Tibial nerve (tissue), 4 donors: ENCODE results near the gene ERN1. TPM values are rescaled to one million over a fixed set of nuclear protein-coding genes. Genes with fewer than 3 reads are reported as not detected.

Experiments used
- DNase-seq, 2 donors: peaks; one replicate each; pipeline ENCODE4 v3.0.0-alpha.2; 2019; ENCODE audit warnings: low spot score in 2 of 2
- H3K27ac ChIP-seq, 4 donors: fragments of 200-600 bp; sonication (generic) in 3 of 4; one replicate each; pipeline ENCODE4 v1.5.1; 2017 to 2019; ENCODE audit warnings: mild to moderate bottlenecking in 1 of 4
- H3K27me3 ChIP-seq, 2 donors: fragments of 200-600 bp; sonication (generic) in 1 of 2; one replicate each; pipeline versions ENCODE4 v1.5.1 to v1.6.0; 2017 to 2019
- H3K36me3 ChIP-seq, 3 donors: fragments of 200-600 bp; sonication (generic); one replicate each; pipeline ENCODE4 v1.5.1; 2018 to 2019
- H3K4me1 ChIP-seq, 4 donors: fragments of 200-600 bp; sonication (generic) in 3 of 4; one replicate each; pipeline ENCODE4 v1.5.1; 2017 to 2019
- H3K4me3 ChIP-seq, 4 donors: fragments of 200-600 bp; sonication (generic) in 3 of 4; one replicate each; pipeline ENCODE4 v1.5.1; 2017 to 2019; ENCODE audit warnings: mild to moderate bottlenecking in 1 of 4, moderate library complexity in 1 of 4
- H3K9me3 ChIP-seq, 4 donors: fragments of 200-600 bp; sonication (generic) in 3 of 4; one replicate each; pipeline ENCODE4 v1.5.1; 2017 to 2019
- CTCF ChIP-seq, 5 experiments: fragments of 200-600 bp in 3 of 5; fragments of 450-650 bp in 2 of 5; sonication (generic) in 3 of 5; IDR thresholded peaks; one replicate each; pipeline ENCODE4 v1.5.1; 2016 to 2019; ENCODE audit warnings: antibody characterized with exemption in 5 of 5, mild to moderate bottlenecking in 3 of 5, moderate library complexity in 2 of 5
- EP300 ChIP-seq, 2 donors: sonication (generic); formaldehyde crosslinking; IDR thresholded peaks; one replicate each; pipeline ENCODE4 v1.6.1; 2017; ENCODE audit warnings: antibody characterized with exemption in 2 of 2, mild to moderate bottlenecking in 1 of 2
- POLR2A ChIP-seq, 2 donors: fragments of 450-650 bp; IDR thresholded peaks; one replicate each; pipeline ENCODE4 v1.6.1; 2017; ENCODE audit warnings: antibody characterized with exemption in 2 of 2, mild to moderate bottlenecking in 2 of 2, moderate library complexity in 2 of 2
- WGBS, 2 donors: methylation state at CpG; one replicate each; pipeline ENCODE4 v1.1.5; 2018; 5-methylcytosine and 5-hydroxymethylcytosine counted together
- total RNA-seq, 4 donors: library from RNA; depleted of rRNA; stranded (reverse); fragments of >200 nt; gene quantifications; one replicate each; pipeline ENCODE4 v1.1.0, GENCODE V29; 2016

Gene ERN1
- total RNA-seq, 4 donors from 2014 or later: 8.7 to 17.7 (median 13.5) TPM

- no peak for DNase-seq
- 82 to 85% methylated on average over 3 of the region's 3 CpGs for WGBS, 2 donors
- TF ChIP-seq CTCF (IDR thresholded peaks at IDR 0.05) (no peak), POLR2A (IDR thresholded peaks at IDR 0.05) (no peak), EP300 (IDR thresholded peaks at IDR 0.05) (no peak)
- no peak overlapping the region for H3K4me3 ChIP-seq
- H3K27me3 ChIP-seq: no peaks in the 10 kb centered on the region
- H3K9me3 ChIP-seq: no peaks in the 10 kb centered on the region
- no peaks in the 10 kb centered on the region for H3K36me3 ChIP-seq
- peaks cover 0 to 14% (median 3%) of the 10 kb centered on the region in 4 donors for H3K4me1 ChIP-seq
- peak overlapping the region in 1 of 4 donors; percentile 52 for H3K27ac ChIP-seq
Observed at GRCh38 chr17:64016974-64017373, 113.0 kb downstream of the ERN1 start.

GRCh38 chr17:64016231-64016784 is 113.6 kb downstream of the ERN1 start:
- no peak for DNase-seq
- peaks cover 0 to 13% (median 3%) of the 10 kb centered on the region in 4 donors for H3K4me1 ChIP-seq
- H3K4me3 ChIP-seq: no peak overlapping the region
- H3K36me3 ChIP-seq: no peaks in the 10 kb centered on the region
- TF ChIP-seq EP300 (IDR thresholded peaks at IDR 0.05) (no peak), CTCF (IDR thresholded peaks at IDR 0.05) (no peak), POLR2A (IDR thresholded peaks at IDR 0.05) (no peak)
- H3K27ac ChIP-seq: peak overlapping the region in 1 of 4 donors; percentile 52
- H3K9me3 ChIP-seq: no peaks in the 10 kb centered on the region
- WGBS, 2 donors: 55% methylated on average over 5 of the region's 5 CpGs
- H3K27me3 ChIP-seq: no peaks in the 10 kb centered on the region

- no peaks in the 10 kb centered on the region for H3K9me3 ChIP-seq
- no peak overlapping the region for H3K4me3 ChIP-seq
- no peaks in the 10 kb centered on the region for H3K36me3 ChIP-seq
- peaks cover 0 to 8% (median 3%) of the 10 kb centered on the region in 4 donors for H3K4me1 ChIP-seq
- H3K27ac ChIP-seq: no peak overlapping the region
- no peak for TF ChIP-seq POLR2A (IDR thresholded peaks at IDR 0.05)
- TF ChIP-seq CTCF (IDR thresholded peaks at IDR 0.05): no peak
- no peak for TF ChIP-seq EP300 (IDR thresholded peaks at IDR 0.05)
- DNase-seq: no peak
- no peaks in the 10 kb centered on the region for H3K27me3 ChIP-seq
- 93 to 94% methylated on average over 6 of the region's 6 CpGs for WGBS, 2 donors
Observed at GRCh38 chr17:64015447-64015846, 114.5 kb downstream of the ERN1 start.

GRCh38 chr17:64009571-64010402 is 120.2 kb downstream of the ERN1 start:
- Histone ChIP-seq H3K36me3 (no peaks in the 10 kb centered on the region), H3K27ac (peak overlapping the region in 1 of 4 donors; percentile 13), H3K27me3 (no peaks in the 10 kb centered on the region), H3K4me3 (no peak overlapping the region), H3K4me1 (peaks cover 0 to 33% (median 11%) of the 10 kb centered on the region in 4 donors), H3K9me3 (no peaks in the 10 kb centered on the region)
- no peak for TF ChIP-seq POLR2A (IDR thresholded peaks at IDR 0.05)
- no peak for TF ChIP-seq CTCF (IDR thresholded peaks at IDR 0.05)
- no peak for TF ChIP-seq EP300 (IDR thresholded peaks at IDR 0.05)
- DNase-seq: no peak
- WGBS, 2 donors: 55 to 59% methylated on average over 8 of the region's 8 CpGs

GRCh38 chr17:64008830-64009229 is 121.1 kb downstream of the ERN1 start:
- Histone ChIP-seq H3K9me3 (no peaks in the 10 kb centered on the region), H3K27ac (no peak overlapping the region), H3K27me3 (no peaks in the 10 kb centered on the region), H3K4me3 (no peak overlapping the region), H3K36me3 (no peaks in the 10 kb centered on the region), H3K4me1 (peaks cover 0 to 33% (median 11%) of the 10 kb centered on the region in 4 donors)
- 50 to 54% methylated on average over 4 of the region's 4 CpGs for WGBS, 2 donors
- DNase-seq: no peak
- TF ChIP-seq POLR2A (IDR thresholded peaks at IDR 0.05) (no peak), EP300 (IDR thresholded peaks at IDR 0.05) (no peak), CTCF (IDR thresholded peaks at IDR 0.05) (no peak)
